Hepatocyte (in vitro differentiated cells): ENCODE data around the gene HPCAL4.

Experiments
- CTCF ChIP-seq: fragments of 200-600 bp; sonication (generic); IDR thresholded peaks from 2 replicates; pipeline ENCODE4 v1.5.1; 2016; ENCODE audit warnings: antibody characterized with exemption, mild to moderate bottlenecking; ENCODE audit not compliant: poor library complexity
- EZH2 ChIP-seq: fragments of 200-600 bp; sonication (generic); IDR thresholded peaks from 2 replicates; pipeline ENCODE4 v1.6.1; 2016; ENCODE audit warnings: antibody characterized with exemption, mild to moderate bottlenecking, borderline replicate concordance

GRCh38 chr1:39688706-39689105, 2.5 kb downstream of the HPCAL4 start:
- no peak for TF ChIP-seq CTCF
- no peak for TF ChIP-seq EZH2
